ENCODE data around the gene TRIM74.
"Not testable (repeated sequence)": the region's sequence is repeated elsewhere in the genome, so short reads cannot be mapped to it uniquely, and the experiment has no call there.

Gene TRIM74

GRCh38 chr7:72975656-72976286 lies 6.5 kb upstream of the TRIM74 start:
- peak; percentile 60 for DNase-seq (ENCODE audit: low spot score)
- not testable (repeated sequence) for ATAC-seq (ENCODE audit: low read depth); H3K9me3 ChIP-seq (ENCODE audit: severe bottlenecking); H3K36me3 ChIP-seq (ENCODE audit: low read depth); H3K4me3 ChIP-seq (ENCODE audit: severe bottlenecking); H3K27ac ChIP-seq (ENCODE audit: poor library complexity, severe bottlenecking); H3K27me3 ChIP-seq (ENCODE audit: insufficient read depth, poor library complexity, severe bottlenecking); H3K4me1 ChIP-seq (ENCODE audit: insufficient read depth, poor library complexity, severe bottlenecking)

GRCh38 chr7:72974781-72975180 lies 5.5 kb upstream of the TRIM74 start:
- not testable (repeated sequence) for H3K9me3 ChIP-seq (ENCODE audit: severe bottlenecking); H3K27me3 ChIP-seq (ENCODE audit: insufficient read depth, poor library complexity, severe bottlenecking); H3K4me1 ChIP-seq (ENCODE audit: insufficient read depth, poor library complexity, severe bottlenecking); H3K36me3 ChIP-seq (ENCODE audit: low read depth); H3K4me3 ChIP-seq (ENCODE audit: severe bottlenecking); ATAC-seq (ENCODE audit: low read depth); H3K27ac ChIP-seq (ENCODE audit: poor library complexity, severe bottlenecking)
- DNase-seq (ENCODE audit: low spot score), result peak; percentile 6

- not testable (repeated sequence) for H3K9me3 ChIP-seq (ENCODE audit: severe bottlenecking); DNase-seq (ENCODE audit: low spot score); H3K27me3 ChIP-seq (ENCODE audit: insufficient read depth, poor library complexity, severe bottlenecking); H3K27ac ChIP-seq (ENCODE audit: poor library complexity, severe bottlenecking); H3K4me3 ChIP-seq (ENCODE audit: severe bottlenecking); H3K4me1 ChIP-seq (ENCODE audit: insufficient read depth, poor library complexity, severe bottlenecking); H3K36me3 ChIP-seq (ENCODE audit: low read depth)
- 0 out of 3 replicates have a peak, but pooled peaks have one; percentile 2 for ATAC-seq (ENCODE audit: low read depth)
Measured at GRCh38 chr7:72971505-72971904, 2.2 kb upstream of the TRIM74 start.

- not testable (repeated sequence) for H3K36me3 ChIP-seq (ENCODE audit: low read depth); H3K27ac ChIP-seq (ENCODE audit: poor library complexity, severe bottlenecking); H3K9me3 ChIP-seq (ENCODE audit: severe bottlenecking); DNase-seq (ENCODE audit: low spot score); H3K27me3 ChIP-seq (ENCODE audit: insufficient read depth, poor library complexity, severe bottlenecking); H3K4me3 ChIP-seq (ENCODE audit: severe bottlenecking); H3K4me1 ChIP-seq (ENCODE audit: insufficient read depth, poor library complexity, severe bottlenecking)
- 0 out of 3 replicates have a peak, but pooled peaks have one; percentile 4 for ATAC-seq (ENCODE audit: low read depth)
Measured at GRCh38 chr7:72969688-72970087, 422 bp upstream of the TRIM74 start.

- ATAC-seq (ENCODE audit: low read depth); H3K4me3 ChIP-seq (ENCODE audit: severe bottlenecking); H3K4me1 ChIP-seq (ENCODE audit: insufficient read depth, poor library complexity, severe bottlenecking); H3K27me3 ChIP-seq (ENCODE audit: insufficient read depth, poor library complexity, severe bottlenecking); H3K36me3 ChIP-seq (ENCODE audit: low read depth); H3K9me3 ChIP-seq (ENCODE audit: severe bottlenecking); H3K27ac ChIP-seq (ENCODE audit: poor library complexity, severe bottlenecking): not testable (repeated sequence)
- DNase-seq (ENCODE audit: low spot score), result peak; percentile 44
Measured at GRCh38 chr7:72966892-72967291, 2.4 kb downstream of the TRIM74 start.

GRCh38 chr7:72965186-72965975 lies 3.9 kb downstream of the TRIM74 start:
- not testable (repeated sequence) for H3K27ac ChIP-seq (ENCODE audit: poor library complexity, severe bottlenecking); H3K4me1 ChIP-seq (ENCODE audit: insufficient read depth, poor library complexity, severe bottlenecking); H3K27me3 ChIP-seq (ENCODE audit: insufficient read depth, poor library complexity, severe bottlenecking); ATAC-seq (ENCODE audit: low read depth); H3K36me3 ChIP-seq (ENCODE audit: low read depth); DNase-seq (ENCODE audit: low spot score); H3K9me3 ChIP-seq (ENCODE audit: severe bottlenecking); H3K4me3 ChIP-seq (ENCODE audit: severe bottlenecking)

- not testable (repeated sequence) for ATAC-seq (ENCODE audit: low read depth); H3K4me1 ChIP-seq (ENCODE audit: insufficient read depth, poor library complexity, severe bottlenecking)
Measured at GRCh38 chr7:72963056-72963455, 6.2 kb downstream of the TRIM74 start.

GRCh38 chr7:72961346-72961650 lies 8.0 kb downstream of the TRIM74 start:
- DNase-seq (ENCODE audit: low spot score); H3K4me1 ChIP-seq (ENCODE audit: insufficient read depth, poor library complexity, severe bottlenecking); H3K36me3 ChIP-seq (ENCODE audit: low read depth); H3K27me3 ChIP-seq (ENCODE audit: insufficient read depth, poor library complexity, severe bottlenecking); H3K27ac ChIP-seq (ENCODE audit: poor library complexity, severe bottlenecking); H3K4me3 ChIP-seq (ENCODE audit: severe bottlenecking); H3K9me3 ChIP-seq (ENCODE audit: severe bottlenecking); ATAC-seq (ENCODE audit: low read depth): not testable (repeated sequence)

More at GRCh38 chr7:72963056-72963455, 6.2 kb downstream of the TRIM74 start:
- H3K4me3 ChIP-seq (ENCODE audit: severe bottlenecking); DNase-seq (ENCODE audit: low spot score); H3K27ac ChIP-seq (ENCODE audit: poor library complexity, severe bottlenecking); H3K9me3 ChIP-seq (ENCODE audit: severe bottlenecking); H3K36me3 ChIP-seq (ENCODE audit: low read depth); H3K27me3 ChIP-seq (ENCODE audit: insufficient read depth, poor library complexity, severe bottlenecking): not testable (repeated sequence)

GRCh38 chr7:72960626-72961345 lies 8.5 kb downstream of the TRIM74 start:
- not testable (repeated sequence) for H3K27ac ChIP-seq (ENCODE audit: poor library complexity, severe bottlenecking); H3K9me3 ChIP-seq (ENCODE audit: severe bottlenecking); H3K27me3 ChIP-seq (ENCODE audit: insufficient read depth, poor library complexity, severe bottlenecking); ATAC-seq (ENCODE audit: low read depth); H3K36me3 ChIP-seq (ENCODE audit: low read depth); DNase-seq (ENCODE audit: low spot score); H3K4me1 ChIP-seq (ENCODE audit: insufficient read depth, poor library complexity, severe bottlenecking); H3K4me3 ChIP-seq (ENCODE audit: severe bottlenecking)

GRCh38 chr7:72960029-72960428 lies 9.2 kb downstream of the TRIM74 start:
- DNase-seq (ENCODE audit: low spot score); ATAC-seq (ENCODE audit: low read depth): not testable (repeated sequence)

GRCh38 chr7:72954563-72955198 lies 14.6 kb downstream of the TRIM74 start:
- H3K9me3 ChIP-seq (ENCODE audit: severe bottlenecking); H3K4me1 ChIP-seq (ENCODE audit: insufficient read depth, poor library complexity, severe bottlenecking); H3K27ac ChIP-seq (ENCODE audit: poor library complexity, severe bottlenecking); H3K36me3 ChIP-seq (ENCODE audit: low read depth); DNase-seq (ENCODE audit: low spot score); H3K27me3 ChIP-seq (ENCODE audit: insufficient read depth, poor library complexity, severe bottlenecking): not testable (repeated sequence)
- ATAC-seq (ENCODE audit: low read depth), result peak; percentile 83
- H3K4me3 ChIP-seq (ENCODE audit: severe bottlenecking), result peak overlapping the region; percentile 17

More at GRCh38 chr7:72960029-72960428, 9.2 kb downstream of the TRIM74 start:
- H3K27me3 ChIP-seq (ENCODE audit: insufficient read depth, poor library complexity, severe bottlenecking); H3K27ac ChIP-seq (ENCODE audit: poor library complexity, severe bottlenecking); H3K9me3 ChIP-seq (ENCODE audit: severe bottlenecking); H3K36me3 ChIP-seq (ENCODE audit: low read depth); H3K4me1 ChIP-seq (ENCODE audit: insufficient read depth, poor library complexity, severe bottlenecking); H3K4me3 ChIP-seq (ENCODE audit: severe bottlenecking): not testable (repeated sequence)

Measured in RWPE2 (cell line).